Endothelial cell of umbilical vein (primary cell): Measurements from ENCODE around the gene TTLL9. TPM values are rescaled to one million over a fixed set of nuclear protein-coding genes. Genes with fewer than 3 reads are reported as not detected.

Source experiments
- BruUV-seq: library from RNA; stranded (reverse); fragments of 400-500 nt; replicated peaks from 2 replicates; lab custom pipeline; 2021; lab: Mats Ljungman, UMichigan
- CTCF ChIA-PET: fragments of 300-600, 350-600 bp; sonication (Branson Sonifier 250); formaldehyde crosslinking; loops from one replicate; lab custom pipeline; 2021; ENCODE audit warnings: antibody characterized with exemption, inconsistent platforms; lab: Charles Lee
- POLR2A ChIA-PET: fragments of 300-600, 350-600 bp; sonication (Branson Sonifier 250); formaldehyde crosslinking; loops from one replicate; lab custom pipeline; 2021; ENCODE audit warnings: antibody characterized with exemption, inconsistent platforms; lab: Charles Lee
- DNase-seq: peaks from one replicate; pipeline ENCODE4 v3.0.0-alpha.2; 2011; ENCODE audit warnings: low read depth, low spot score
- FAIRE-seq: peaks from 2 replicates; lab custom pipeline; 2011; peaks lifted over from hg19 to GRCh38; lab: Jason Lieb, UNC
- H2AFZ ChIP-seq: 2 replicates; pipeline ENCODE4 v1.6.0; 2012; ENCODE audit warnings: low read depth, low read length, control low read depth, inconsistent platforms
- H3K27ac ChIP-seq: 2 replicates; pipeline ENCODE4 v1.5.1; 2011; ENCODE audit warnings: low read depth, mild to moderate bottlenecking, control low read depth, low read length, moderate library complexity; ENCODE audit not compliant: insufficient read depth
- H3K27me3 ChIP-seq, 2 experiments: 2 replicates each; pipeline versions ENCODE4 v1.6.0 to v1.6.1; 2011; ENCODE audit warnings: low read length in 2 of 2, mixed read lengths in 1 of 2; ENCODE audit not compliant: control insufficient read depth in 2 of 2, insufficient read depth in 2 of 2
- H3K36me3 ChIP-seq, 2 experiments: 2 replicates in 1 of 2; 3 replicates in 1 of 2; pipeline ENCODE4 v1.5.1; 2011; ENCODE audit warnings: low read length in 2 of 2, mild to moderate bottlenecking in 1 of 2, moderate library complexity in 1 of 2; ENCODE audit not compliant: control insufficient read depth in 2 of 2, insufficient read depth in 2 of 2; ENCODE audit errors: extremely low read depth in 1 of 2
- H3K4me1 ChIP-seq: 3 replicates; pipeline ENCODE4 v1.5.1; 2011; ENCODE audit warnings: mild to moderate bottlenecking, low read length; ENCODE audit not compliant: control insufficient read depth, insufficient read depth; ENCODE audit errors: extremely low read depth
- H3K4me2 ChIP-seq: 2 replicates; pipeline ENCODE4 v1.6.1; 2011; ENCODE audit warnings: low read length, control low read depth, mixed read lengths; ENCODE audit not compliant: insufficient read depth
- H3K4me3 ChIP-seq, 3 experiments: fragments of 200-600 bp in 1 of 3; sonication (generic), shearing (Covaris generic) in 1 of 3; replicated peaks in 1 of 3; 2 replicates each; pipeline ENCODE4 v1.5.1; 2011 to 2016; ENCODE audit warnings: control low read depth in 3 of 3, low read length in 3 of 3, mild to moderate bottlenecking in 2 of 3, inconsistent platforms in 1 of 3, low read depth in 1 of 3, moderate library complexity in 1 of 3; ENCODE audit not compliant: insufficient read depth in 1 of 3
- H3K79me2 ChIP-seq: 2 replicates; pipeline ENCODE4 v1.6.0; 2012; ENCODE audit warnings: low read length, inconsistent platforms; ENCODE audit not compliant: control insufficient read depth, insufficient read depth
- H3K9ac ChIP-seq: replicated peaks from 2 replicates; pipeline ENCODE3; 2011; ENCODE audit warnings: low read length, control low read depth; ENCODE audit not compliant: insufficient read depth; ENCODE audit errors: extremely low read depth
- H3K9me1 ChIP-seq: replicated peaks from 3 replicates; pipeline ENCODE4 v1.6.0; 2011; ENCODE audit warnings: mild to moderate bottlenecking, low read length; ENCODE audit not compliant: control insufficient read depth, insufficient read depth; ENCODE audit errors: extremely low read depth
- H3K9me3 ChIP-seq: replicated peaks from 2 replicates; pipeline ENCODE4 v1.5.1; 2012; ENCODE audit warnings: low read length, inconsistent platforms; ENCODE audit not compliant: control insufficient read depth, insufficient read depth
- H4K20me1 ChIP-seq: replicated peaks from 2 replicates; pipeline ENCODE3; 2011; ENCODE audit warnings: mild to moderate bottlenecking, low read length; ENCODE audit not compliant: control insufficient read depth, insufficient read depth; ENCODE audit errors: extremely low read depth
- EZH2 ChIP-seq: IDR thresholded peaks from 2 replicates; pipeline ENCODE4 v1.6.1; 2012; ENCODE audit warnings: borderline replicate concordance, low read depth, mild to moderate bottlenecking, moderate library complexity, low read length, inconsistent platforms; ENCODE audit not compliant: severe bottlenecking
- FOS ChIP-seq: IDR thresholded peaks from 2 replicates; pipeline ENCODE4 v1.6.1; 2011; ENCODE audit warnings: mild to moderate bottlenecking, low read length, moderate library complexity, borderline replicate concordance; ENCODE audit not compliant: insufficient read depth
- GATA2 ChIP-seq: IDR thresholded peaks from 2 replicates; pipeline ENCODE4 v1.7.0; 2011; ENCODE audit warnings: low read depth, mild to moderate bottlenecking, moderate library complexity, mixed read lengths, low read length; ENCODE audit not compliant: insufficient read length, insufficient read depth
- JUN ChIP-seq: IDR thresholded peaks from 2 replicates; pipeline ENCODE4 v1.6.1; 2011; ENCODE audit warnings: borderline replicate concordance, low read depth; ENCODE audit not compliant: insufficient read length, insufficient read depth
- MYC ChIP-seq: IDR thresholded peaks from one replicate; pipeline ENCODE4 v1.6.1; 2011; ENCODE audit warnings: mild to moderate bottlenecking, low read depth, low read length
- POLR2A ChIP-seq: IDR thresholded peaks from 2 replicates; pipeline ENCODE4 v1.6.1; 2012; ENCODE audit warnings: low read depth, mild to moderate bottlenecking, control low read depth, low read length
- POLR2AphosphoS5 ChIP-seq: IDR thresholded peaks from 2 replicates; pipeline ENCODE4 v1.6.1; 2012; ENCODE audit warnings: low read depth, mild to moderate bottlenecking, control low read depth, low read length, moderate library complexity; ENCODE audit not compliant: insufficient read depth
- dilution Hi-C: fragments of 300-500 bp; cut with MboI; formaldehyde crosslinking; loops from one replicate; pipeline ENCODE4 v1.15.0; 2019; ENCODE audit warnings: low sequenced_read_pairs; ENCODE audit not compliant: extremely low pct_ligation_motif_present
- intact Hi-C: fragments of 100-400 bp; cut with micrococcal nuclease; formaldehyde crosslinking; loops from one replicate; pipeline ENCODE4 v1.10.0; 2022
- polyA plus RNA-seq, 4 experiments: library from polyadenylated mRNA; depleted of rRNA in 3 of 4; stranded (reverse) in 3 of 4; unstranded in 1 of 4; fragments of >200 nt; gene quantifications; 2 replicates each; pipeline versions ENCODE4 v1.2.1 to v1.2.3, GENCODE V29; 2011 to 2012; ENCODE audit warnings: missing spikeins in 1 of 4
- total RNA-seq: library from RNA; stranded (reverse); gene quantifications from 2 replicates; pipeline ENCODE4 v1.2.3, GENCODE V29; 2021
- TF ChIP-seq, protein P1 (sequence below): IDR thresholded peaks from 2 replicates; pipeline ENCODE4 v1.6.1; 2011; ENCODE audit not compliant: insufficient read depth, insufficient read length
- TF ChIP-seq, protein P2 (sequence below), 2 donors: IDR thresholded peaks; 1 replicate in 1 of 2; 2 replicates in 1 of 2; pipeline ENCODE4 v1.5.1; 2011; ENCODE audit warnings: low read length in 2 of 2, mild to moderate bottlenecking in 2 of 2, moderate library complexity in 2 of 2, control low read depth in 1 of 2, inconsistent platforms in 1 of 2, low read depth in 1 of 2; ENCODE audit not compliant: insufficient read depth in 1 of 2; ENCODE audit errors: extremely low read depth in 1 of 2

Gene TTLL9
- total and polyA plus RNA-seq, 2 donors (not counting 3 experiments of a cell fraction or from before 2014, with no cell fraction given): 0.03 TPM; not detected in 1

DNA sequence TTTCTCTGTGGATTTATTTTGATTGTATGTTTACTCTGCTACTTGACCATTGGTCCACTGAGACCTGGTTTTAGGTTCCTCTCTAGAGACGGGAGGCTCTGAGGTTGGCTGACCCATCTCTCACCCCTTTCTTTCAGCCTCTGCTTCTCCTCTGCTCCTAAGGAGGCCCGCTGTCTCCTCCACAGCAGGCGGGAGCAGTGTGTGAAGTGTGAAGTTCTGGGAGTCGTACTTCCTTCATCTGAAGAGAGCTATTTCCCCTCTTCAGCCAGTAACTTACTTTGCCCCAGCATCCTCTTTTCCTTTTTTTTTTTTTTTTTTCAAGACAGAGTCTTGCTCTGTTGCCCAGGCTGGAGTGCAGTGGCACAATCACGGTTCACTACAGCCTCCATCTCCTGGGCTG lies 60.3 kb downstream of the TTLL9 start:
- Histone ChIP-seq H3K4me1 (no peaks in the 10 kb centered on the region), H3K27ac (no peak overlapping the region), H3K36me3 (no peaks in the 10 kb centered on the region), H3K4me2 (no peak overlapping the region), H3K9me3 (no peaks in the 10 kb centered on the region), H3K9me1 (no peaks in the 10 kb centered on the region), H3K4me3 (no peak overlapping the region), H3K9ac (no peak overlapping the region), H2AFZ (no peak overlapping the region), H3K79me2 (no peaks in the 10 kb centered on the region), H4K20me1 (no peaks in the 10 kb centered on the region), H3K27me3 (peaks cover 6 to 7% of the 10 kb centered on the region in 2 experiments)
- intact Hi-C loops (no loop called here), dilution Hi-C loops (no loop called here)
- DNase-seq: no peak
- ChIA-PET POLR2A (interaction anchor here (0.7 kb wide), 1 partner anchor 51 kb away, joined by 9 read pairs; no protein-coding TSS in a partner anchor), CTCF (interaction anchor here (0.7 to 1.5 kb wide), 3 partner anchors 21 to 55 kb away, joined by 3 to 8 read pairs (median 3); partner anchors contain the start of gene PDRG1)
- FAIRE-seq: no peak
- no TSS peak for BruUV-seq
- TF ChIP-seq POLR2A (no peak), FOS (no peak), GATA2 (no peak), POLR2AphosphoS5 (no peak), JUN (no peak), MYC (no peak), EZH2 (no peak)
- TF ChIP-seq, protein P1, sequence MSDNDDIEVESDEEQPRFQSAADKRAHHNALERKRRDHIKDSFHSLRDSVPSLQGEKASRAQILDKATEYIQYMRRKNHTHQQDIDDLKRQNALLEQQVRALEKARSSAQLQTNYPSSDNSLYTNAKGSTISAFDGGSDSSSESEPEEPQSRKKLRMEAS: no peak
- TF ChIP-seq, protein P2, sequence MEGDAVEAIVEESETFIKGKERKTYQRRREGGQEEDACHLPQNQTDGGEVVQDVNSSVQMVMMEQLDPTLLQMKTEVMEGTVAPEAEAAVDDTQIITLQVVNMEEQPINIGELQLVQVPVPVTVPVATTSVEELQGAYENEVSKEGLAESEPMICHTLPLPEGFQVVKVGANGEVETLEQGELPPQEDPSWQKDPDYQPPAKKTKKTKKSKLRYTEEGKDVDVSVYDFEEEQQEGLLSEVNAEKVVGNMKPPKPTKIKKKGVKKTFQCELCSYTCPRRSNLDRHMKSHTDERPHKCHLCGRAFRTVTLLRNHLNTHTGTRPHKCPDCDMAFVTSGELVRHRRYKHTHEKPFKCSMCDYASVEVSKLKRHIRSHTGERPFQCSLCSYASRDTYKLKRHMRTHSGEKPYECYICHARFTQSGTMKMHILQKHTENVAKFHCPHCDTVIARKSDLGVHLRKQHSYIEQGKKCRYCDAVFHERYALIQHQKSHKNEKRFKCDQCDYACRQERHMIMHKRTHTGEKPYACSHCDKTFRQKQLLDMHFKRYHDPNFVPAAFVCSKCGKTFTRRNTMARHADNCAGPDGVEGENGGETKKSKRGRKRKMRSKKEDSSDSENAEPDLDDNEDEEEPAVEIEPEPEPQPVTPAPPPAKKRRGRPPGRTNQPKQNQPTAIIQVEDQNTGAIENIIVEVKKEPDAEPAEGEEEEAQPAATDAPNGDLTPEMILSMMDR (IDR thresholded peaks at IDR 0.05; ENCODE audit: extremely low read depth in 1 of 2, insufficient read depth in 1 of 2, low read depth in 1 of 2, low read length in 2 of 2): no peak
